HepG2 (cell line): ENCODE measurements around the gene TMEM204.

Experiments used
- CTCF ChIP-seq: sonication (generic); formaldehyde crosslinking; IDR thresholded peaks from 2 replicates; pipeline ENCODE4 v1.5.0; 2020; ENCODE audit warnings: mild to moderate bottlenecking, missing genetic modification reagents, moderate library complexity
- ESRRA ChIP-seq: sonication (generic); formaldehyde crosslinking; IDR thresholded peaks from 2 replicates; pipeline ENCODE4 v1.5.1; 2020; ENCODE audit warnings: mild to moderate bottlenecking, low read depth, missing genetic modification reagents
- SAFB2 ChIP-seq: sonication (generic); formaldehyde crosslinking; IDR thresholded peaks from 2 replicates; pipeline ENCODE4 v1.5.1; 2020; ENCODE audit warnings: missing genetic modification reagents, low read depth, mild to moderate bottlenecking, borderline replicate concordance
- YY1 ChIP-seq: IDR thresholded peaks from 2 replicates; pipeline ENCODE4 v1.6.1; 2011; ENCODE audit warnings: low read length, low read depth, moderate library complexity, mild to moderate bottlenecking; ENCODE audit not compliant: insufficient read depth, insufficient replicate concordance
- ZNF251 ChIP-seq: sonication (generic); formaldehyde crosslinking; IDR thresholded peaks from 2 replicates; pipeline ENCODE4 v1.9.0; 2021; ENCODE audit warnings: mild to moderate bottlenecking, missing genetic modification reagents
- ZNF883 ChIP-seq: sonication (generic); formaldehyde crosslinking; IDR thresholded peaks from 2 replicates; pipeline ENCODE4 v1.5.1; 2020; ENCODE audit warnings: mild to moderate bottlenecking, missing genetic modification reagents; ENCODE audit errors: not compliant biosample characterization

- TF ChIP-seq ZNF251 (CRISPR knock-in tag) (no peak), ESRRA (CRISPR knock-in tag) (no peak), YY1 (no peak), SAFB2 (no peak), CTCF (CRISPR knock-in tag) (no peak), ZNF883 (CRISPR knock-in tag) (no peak)
Measured at GRCh38 chr16:1580256-1580655, 46.8 kb downstream of the TMEM204 start.
